ENCODE measurements around the gene RIC1.
"Not testable (repeated sequence)": the region's sequence is repeated elsewhere in the genome, so short reads cannot be mapped to it uniquely, and the experiment has no call there.

Gene RIC1

GRCh38 chr9:5626727-5627634 lies 1.9 kb upstream of the RIC1 start:
- peak; percentile 95 for DNase-seq

DNA sequence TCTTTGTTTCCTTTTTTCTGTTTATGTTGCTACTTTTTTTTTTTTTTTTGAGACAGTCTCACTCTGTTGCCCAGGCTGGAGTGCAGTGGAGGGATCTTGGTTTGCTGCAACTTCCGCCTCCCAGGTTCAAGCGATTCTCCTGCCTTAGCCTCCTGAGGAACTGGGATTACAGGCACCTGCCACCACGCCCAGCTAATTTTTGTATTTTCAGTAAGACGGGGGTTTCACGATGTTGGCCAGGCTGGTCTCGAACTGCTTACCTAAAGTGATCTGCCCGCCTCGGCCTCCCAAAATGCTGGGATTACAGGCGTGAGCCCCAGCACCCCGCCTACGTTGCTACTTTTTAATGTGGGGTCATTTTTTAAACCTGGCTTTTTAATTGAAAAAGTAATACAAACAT lies 1.2 kb upstream of the RIC1 start:
- DNase-seq = not testable (repeated sequence)

DNA sequence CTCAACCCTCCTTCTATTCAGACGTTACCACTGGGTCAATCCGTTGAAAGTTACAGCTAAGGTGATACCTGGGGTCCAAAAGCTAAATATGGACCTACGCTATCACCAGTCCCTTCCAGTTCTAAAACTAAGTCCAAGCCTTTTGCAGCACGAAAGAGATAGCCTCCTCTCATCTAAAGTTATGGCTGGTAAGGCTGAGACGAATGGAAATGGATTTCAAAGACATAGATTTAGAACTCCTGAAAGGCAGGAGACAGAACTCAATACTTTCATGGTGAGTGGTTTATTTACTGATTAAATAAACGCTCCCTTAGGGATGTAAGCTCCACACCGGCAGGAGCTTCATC lies 751 bp upstream of the RIC1 start:
- DNase-seq = no peak

GRCh38 chr9:5629312-5630080 lies 589 bp downstream of the RIC1 start:
- peak; percentile 59 for DNase-seq

DNA sequence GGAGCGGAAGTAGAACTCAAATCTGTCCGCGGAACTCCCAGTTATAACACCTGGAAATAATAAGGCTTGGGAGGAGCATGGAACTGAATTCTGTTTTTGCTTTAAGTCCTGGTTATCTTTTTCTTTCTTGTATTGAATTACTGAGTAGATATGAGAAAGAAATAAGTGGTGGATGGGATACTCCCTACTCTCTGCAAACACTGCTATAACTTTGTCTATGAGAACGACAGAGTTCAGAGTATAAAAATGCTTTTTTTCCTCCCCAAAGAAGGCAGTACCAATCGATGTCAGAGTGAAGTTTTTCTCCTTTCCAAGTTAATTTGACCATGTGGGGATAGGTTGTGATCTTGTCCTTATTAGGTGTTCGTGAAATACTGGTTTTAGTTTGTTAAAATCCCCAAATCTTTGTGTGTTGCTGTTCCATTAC lies 1.2 kb downstream of the RIC1 start:
- peak; percentile 19 for DNase-seq

- DNase-seq = no peak
These were observed 2.1 kb downstream of the RIC1 start for GRCh38 chr9:5631026-5631425.

GRCh38 chr9:5632540-5632939 lies 3.6 kb downstream of the RIC1 start:
- peak; percentile 21 for DNase-seq

- DNase-seq = no peak
These were observed 4.3 kb downstream of the RIC1 start for GRCh38 chr9:5633243-5633642.

- DNase-seq = no peak
These were observed 6.5 kb downstream of the RIC1 start for GRCh38 chr9:5635390-5635789.

DNA sequence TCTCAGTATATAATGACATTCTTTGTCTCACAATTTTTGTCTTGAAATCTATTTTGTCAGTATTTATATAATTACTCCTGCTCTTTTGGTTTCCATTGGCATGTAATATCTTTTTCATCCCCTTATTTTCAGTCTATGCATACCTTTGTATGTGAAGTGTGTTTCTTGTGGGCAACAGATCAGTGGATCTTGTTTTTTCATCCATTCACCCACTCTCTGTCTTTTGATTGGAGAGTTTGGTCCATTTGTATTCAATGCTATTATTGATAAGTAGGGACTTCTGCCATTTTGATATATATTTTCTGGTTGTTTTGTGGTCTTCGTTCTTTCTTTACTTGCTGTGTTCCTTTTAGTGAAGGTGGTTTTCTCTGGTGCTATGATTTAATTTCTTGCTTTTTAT lies 10.9 kb downstream of the RIC1 start:
- no peak for DNase-seq

DNA sequence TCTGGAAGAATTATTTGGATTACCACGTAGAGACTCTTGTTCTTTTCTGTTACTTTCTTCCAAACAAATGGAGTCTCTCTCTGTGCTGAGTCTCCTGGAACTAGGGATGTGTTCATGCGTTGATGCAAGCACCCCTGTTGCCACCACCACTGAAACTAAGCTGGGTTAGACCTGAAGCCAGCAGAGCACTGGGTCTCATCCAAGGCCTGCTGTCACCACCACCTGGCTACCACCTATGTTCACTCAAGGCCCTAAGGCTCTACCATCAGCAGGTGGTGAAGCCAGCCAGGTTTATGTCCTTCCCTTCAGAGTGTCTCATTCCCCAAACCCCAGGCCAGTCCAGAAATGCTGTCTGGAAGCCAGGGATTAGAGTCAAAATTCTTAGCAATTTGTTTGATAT lies 13.3 kb downstream of the RIC1 start:
- DNase-seq = no peak

GRCh38 chr9:5643005-5643624 lies 14.2 kb downstream of the RIC1 start:
- no peak for DNase-seq

GRCh38 chr9:5644501-5644900 lies 15.6 kb downstream of the RIC1 start:
- no peak for DNase-seq

DNA sequence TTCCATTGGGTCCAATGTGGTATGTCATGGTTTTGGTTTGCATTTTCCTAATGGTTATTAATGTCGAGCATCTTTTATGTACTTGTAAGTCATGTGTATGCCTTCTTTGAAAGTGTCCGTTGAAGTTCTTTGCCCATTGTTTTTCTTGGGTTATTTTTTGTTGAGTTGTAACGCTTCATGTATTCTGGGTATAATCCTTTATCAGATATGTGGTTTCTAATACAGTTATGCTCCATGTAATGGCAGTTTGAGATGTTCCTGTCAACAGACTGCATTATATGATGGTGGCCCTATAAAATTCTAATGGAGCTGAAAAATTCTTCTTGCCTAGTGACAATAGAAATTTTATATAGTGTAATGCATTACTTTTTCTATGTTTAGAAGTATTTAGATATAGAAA lies 17.2 kb downstream of the RIC1 start:
- DNase-seq = no peak

- no peak for DNase-seq
These were observed 21.6 kb downstream of the RIC1 start for GRCh38 chr9:5650356-5651105.

GRCh38 chr9:5651246-5651645 lies 22.3 kb downstream of the RIC1 start:
- DNase-seq = no peak

GRCh38 chr9:5652821-5653220 lies 23.9 kb downstream of the RIC1 start:
- no peak for DNase-seq

DNA sequence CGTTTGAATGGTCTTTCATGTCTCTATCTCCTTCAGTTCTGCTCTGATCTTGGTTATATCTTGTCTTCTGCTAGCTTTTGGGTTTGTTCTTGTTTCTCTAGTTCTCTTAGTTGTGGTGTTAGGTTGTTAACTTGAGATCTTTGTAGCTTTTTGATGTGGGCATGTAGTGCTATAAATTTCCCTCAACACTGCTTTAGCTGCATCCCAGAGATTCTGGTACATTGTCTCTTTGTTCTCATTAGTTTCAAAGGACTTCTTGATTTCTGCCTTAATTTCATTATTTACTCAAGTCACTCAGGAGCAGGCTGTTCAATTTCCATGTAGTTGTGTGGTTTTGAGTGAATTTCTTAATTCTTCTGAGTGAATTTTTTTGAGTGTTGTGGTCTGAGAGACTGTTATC lies 33.9 kb downstream of the RIC1 start:
- not testable (repeated sequence) for DNase-seq

- DNase-seq = no peak
These were observed 36.2 kb downstream of the RIC1 start for GRCh38 chr9:5665059-5665458.

DNA sequence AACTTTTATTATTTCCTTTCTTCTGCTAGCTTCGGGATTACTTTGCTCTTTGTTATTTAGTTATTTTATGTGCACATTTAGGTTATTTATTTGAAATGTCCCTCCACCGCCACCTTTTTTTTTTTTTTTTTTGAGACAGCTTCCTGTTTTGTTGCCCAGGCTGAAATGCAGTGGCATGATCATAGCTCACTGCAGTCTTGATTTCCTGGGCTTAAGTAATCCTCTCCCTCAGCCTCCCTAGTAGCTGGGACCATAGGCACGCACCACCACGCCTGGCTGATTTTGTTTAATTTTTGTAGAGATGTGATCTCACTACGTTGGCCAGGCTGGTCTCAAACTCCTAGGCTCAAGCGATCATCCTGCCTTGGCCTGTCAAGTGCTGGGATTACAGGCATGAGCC lies 38.5 kb downstream of the RIC1 start:
- no peak for DNase-seq

DNA sequence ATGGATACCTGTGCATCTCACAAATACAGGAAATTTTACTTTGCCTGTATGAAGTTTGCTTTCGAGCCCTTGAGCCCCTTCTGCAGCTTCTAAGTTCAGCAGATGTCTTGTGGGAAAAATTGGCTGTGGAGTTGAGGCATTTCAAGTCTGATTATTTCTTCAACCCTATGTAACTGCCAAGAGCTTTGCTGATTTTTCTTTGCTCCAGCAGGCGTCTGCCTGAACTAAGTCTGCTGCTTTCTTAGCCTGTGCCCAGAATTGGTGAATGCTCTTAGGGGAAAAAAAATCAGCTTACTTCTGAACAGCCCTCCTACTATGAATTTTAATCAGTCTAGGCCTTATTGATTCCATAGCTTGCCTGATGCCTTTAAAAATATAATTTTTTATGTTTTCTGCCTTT lies 41.2 kb downstream of the RIC1 start:
- DNase-seq = no peak

- no peak for DNase-seq
These were observed 42.9 kb downstream of the RIC1 start for GRCh38 chr9:5671711-5672353.

DNA sequence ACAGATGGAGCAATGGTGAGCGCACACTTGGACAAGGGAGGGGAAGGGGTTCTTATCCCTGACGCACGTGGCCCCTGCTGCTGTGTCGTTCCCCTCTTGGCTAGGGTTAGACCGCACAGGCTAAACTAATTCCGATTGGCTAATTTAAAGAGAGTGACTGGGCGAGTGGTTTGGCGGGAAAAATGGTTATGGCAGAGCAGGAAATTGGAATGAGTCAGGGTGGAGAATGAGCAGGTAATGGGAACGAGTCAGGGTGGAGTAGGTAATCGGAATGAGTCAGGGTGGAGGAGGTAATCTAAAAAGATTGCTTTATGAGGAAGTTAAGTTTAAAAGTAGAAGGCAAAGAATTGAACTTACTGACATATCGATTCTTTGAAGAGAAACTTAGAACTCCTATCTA lies 46.1 kb downstream of the RIC1 start:
- DNase-seq = not testable (repeated sequence)
